Endothelial cell of umbilical vein (primary cell): ENCODE data around the gene SMNDC1.

Source experiments
- EZH2 ChIP-seq: IDR thresholded peaks from 2 replicates; pipeline ENCODE4 v1.6.1; 2012; ENCODE audit warnings: borderline replicate concordance, low read depth, mild to moderate bottlenecking, moderate library complexity, low read length, inconsistent platforms; ENCODE audit not compliant: severe bottlenecking
- FOS ChIP-seq: IDR thresholded peaks from 2 replicates; pipeline ENCODE4 v1.6.1; 2011; ENCODE audit warnings: mild to moderate bottlenecking, low read length, moderate library complexity, borderline replicate concordance; ENCODE audit not compliant: insufficient read depth
- GATA2 ChIP-seq: IDR thresholded peaks from 2 replicates; pipeline ENCODE4 v1.7.0; 2011; ENCODE audit warnings: low read depth, mild to moderate bottlenecking, moderate library complexity, mixed read lengths, low read length; ENCODE audit not compliant: insufficient read length, insufficient read depth
- POLR2A ChIP-seq: IDR thresholded peaks from 2 replicates; pipeline ENCODE4 v1.6.1; 2012; ENCODE audit warnings: low read depth, mild to moderate bottlenecking, control low read depth, low read length
- POLR2AphosphoS5 ChIP-seq: IDR thresholded peaks from 2 replicates; pipeline ENCODE4 v1.6.1; 2012; ENCODE audit warnings: low read depth, mild to moderate bottlenecking, control low read depth, low read length, moderate library complexity; ENCODE audit not compliant: insufficient read depth
- TF ChIP-seq, protein P1 (sequence below), 2 donors: IDR thresholded peaks; 1 replicate in 1 of 2; 2 replicates in 1 of 2; pipeline ENCODE4 v1.5.1; 2011; ENCODE audit warnings: low read length in 2 of 2, mild to moderate bottlenecking in 2 of 2, moderate library complexity in 2 of 2, control low read depth in 1 of 2, inconsistent platforms in 1 of 2, low read depth in 1 of 2; ENCODE audit not compliant: insufficient read depth in 1 of 2; ENCODE audit errors: extremely low read depth in 1 of 2

GRCh38 chr10:110274072-110274627 lies 30.6 kb downstream of the SMNDC1 start:
- TF ChIP-seq, protein P1, sequence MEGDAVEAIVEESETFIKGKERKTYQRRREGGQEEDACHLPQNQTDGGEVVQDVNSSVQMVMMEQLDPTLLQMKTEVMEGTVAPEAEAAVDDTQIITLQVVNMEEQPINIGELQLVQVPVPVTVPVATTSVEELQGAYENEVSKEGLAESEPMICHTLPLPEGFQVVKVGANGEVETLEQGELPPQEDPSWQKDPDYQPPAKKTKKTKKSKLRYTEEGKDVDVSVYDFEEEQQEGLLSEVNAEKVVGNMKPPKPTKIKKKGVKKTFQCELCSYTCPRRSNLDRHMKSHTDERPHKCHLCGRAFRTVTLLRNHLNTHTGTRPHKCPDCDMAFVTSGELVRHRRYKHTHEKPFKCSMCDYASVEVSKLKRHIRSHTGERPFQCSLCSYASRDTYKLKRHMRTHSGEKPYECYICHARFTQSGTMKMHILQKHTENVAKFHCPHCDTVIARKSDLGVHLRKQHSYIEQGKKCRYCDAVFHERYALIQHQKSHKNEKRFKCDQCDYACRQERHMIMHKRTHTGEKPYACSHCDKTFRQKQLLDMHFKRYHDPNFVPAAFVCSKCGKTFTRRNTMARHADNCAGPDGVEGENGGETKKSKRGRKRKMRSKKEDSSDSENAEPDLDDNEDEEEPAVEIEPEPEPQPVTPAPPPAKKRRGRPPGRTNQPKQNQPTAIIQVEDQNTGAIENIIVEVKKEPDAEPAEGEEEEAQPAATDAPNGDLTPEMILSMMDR (IDR thresholded peaks at IDR 0.05; ENCODE audit: extremely low read depth in 1 of 2, insufficient read depth in 1 of 2, low read depth in 1 of 2, low read length in 2 of 2), result no peak
- TF ChIP-seq EZH2 (no peak), POLR2AphosphoS5 (no peak), POLR2A (no peak), FOS (no peak), GATA2 (no peak)
